BJ (cell line): ENCODE measurements around the gene SNX24. TPM values are rescaled to one million over a fixed set of nuclear protein-coding genes. Genes with fewer than 3 reads are reported as not detected.

Experiments
- CTCF ChIA-PET: fragments of 350-600 bp; formaldehyde crosslinking; extraction: SDS; loops from one replicate; lab custom pipeline; 2021; ENCODE audit warnings: antibody characterized with exemption, inconsistent platforms; lab: Yijun Ruan, JAX
- POLR2A ChIA-PET: fragments of 300-600 bp; sonication (Branson Sonifier 250); formaldehyde crosslinking; extraction: SDS; loops from one replicate; lab custom pipeline; 2021; ENCODE audit warnings: antibody characterized with exemption; lab: Charles Lee
- DNase-seq: peaks from one replicate; pipeline ENCODE4 v3.0.0-alpha.2; 2011; ENCODE audit warnings: low read depth
- H3K27me3 ChIP-seq: 2 replicates; pipeline ENCODE4 v1.6.0; 2011; ENCODE audit warnings: low read length; ENCODE audit not compliant: control insufficient read depth, insufficient read depth
- H3K36me3 ChIP-seq: 2 replicates; pipeline ENCODE4 v1.5.1; 2011; ENCODE audit warnings: low read length; ENCODE audit not compliant: control insufficient read depth, insufficient read depth
- H3K4me3 ChIP-seq: 2 replicates; pipeline ENCODE4 v1.5.1; 2011; ENCODE audit warnings: low read depth, mild to moderate bottlenecking, control low read depth, low read length
- CTCF ChIP-seq: IDR thresholded peaks from 2 replicates; pipeline ENCODE4 v1.5.1; 2011; ENCODE audit warnings: low read depth, mild to moderate bottlenecking, control low read depth, inconsistent platforms, low read length, moderate library complexity; ENCODE audit not compliant: insufficient read depth
- polyA plus RNA-seq: library from polyadenylated mRNA; depleted of rRNA; stranded (reverse); fragments of >200 nt; gene quantifications from 2 replicates; pipeline ENCODE4 v1.2.3, GENCODE V29; 2011

SNX24 gene
- polyA plus RNA-seq, 1 experiment: 6.9 TPM

DNA sequence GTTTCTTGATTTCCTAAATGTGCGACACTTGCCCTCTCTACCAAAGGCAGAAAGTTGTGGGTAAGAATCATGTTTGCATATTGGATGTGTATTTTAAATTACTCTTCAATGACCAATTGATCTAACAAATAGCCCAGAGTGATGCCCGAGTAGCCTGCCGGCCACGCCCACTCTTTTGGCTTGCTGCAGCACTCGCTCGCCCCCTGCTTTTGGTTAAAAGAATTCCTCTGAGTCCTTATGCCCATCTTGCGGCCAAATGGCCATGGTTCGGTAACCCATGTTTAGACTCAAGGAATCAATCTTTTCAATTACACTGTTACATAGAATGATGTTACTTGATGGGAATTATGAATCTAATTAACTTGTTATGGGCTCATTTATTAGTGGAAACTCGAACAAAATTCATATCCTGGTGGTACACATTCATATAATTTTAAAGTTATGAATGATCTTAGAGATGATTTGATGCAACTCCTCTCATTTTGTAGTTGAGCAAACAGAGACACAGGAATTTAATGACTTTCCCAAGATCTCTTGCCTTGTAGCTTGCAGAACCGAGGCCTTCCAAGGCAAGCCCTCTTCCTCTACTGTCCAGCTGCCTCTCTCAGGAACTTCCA, 154.6 kb downstream of the SNX24 start:
- ChIA-PET CTCF (interaction anchor here (1.0 kb wide), 1 partner anchor 225 kb away, joined by 3 read pairs; no protein-coding TSS in a partner anchor), POLR2A (no interaction called here)
- peak; percentile 43; the same call in 1 of the 2 replicates for TF ChIP-seq CTCF
- peaks cover 2% of the 10 kb centered on the region; the same call in 1 of the 2 replicates for H3K36me3 ChIP-seq
- no peaks in the 10 kb centered on the region for H3K27me3 ChIP-seq
- no peak overlapping the region for H3K4me3 ChIP-seq
- DNase-seq: no peak

GRCh38 chr5:123000731-123001130, 155.3 kb downstream of the SNX24 start:
- H3K27me3 ChIP-seq: no peaks in the 10 kb centered on the region
- peaks cover 4% of the 10 kb centered on the region; the same call in 1 of the 2 replicates for H3K36me3 ChIP-seq
- no peak for TF ChIP-seq CTCF
- no peak for DNase-seq
- CTCF ChIA-PET: interaction anchor here (0.8 to 1.0 kb wide), 2 partner anchors 16 to 225 kb away, joined by 3 to 4 read pairs; no protein-coding TSS in a partner anchor
- H3K4me3 ChIP-seq: no peak overlapping the region
- POLR2A ChIA-PET: no interaction called here

DNA sequence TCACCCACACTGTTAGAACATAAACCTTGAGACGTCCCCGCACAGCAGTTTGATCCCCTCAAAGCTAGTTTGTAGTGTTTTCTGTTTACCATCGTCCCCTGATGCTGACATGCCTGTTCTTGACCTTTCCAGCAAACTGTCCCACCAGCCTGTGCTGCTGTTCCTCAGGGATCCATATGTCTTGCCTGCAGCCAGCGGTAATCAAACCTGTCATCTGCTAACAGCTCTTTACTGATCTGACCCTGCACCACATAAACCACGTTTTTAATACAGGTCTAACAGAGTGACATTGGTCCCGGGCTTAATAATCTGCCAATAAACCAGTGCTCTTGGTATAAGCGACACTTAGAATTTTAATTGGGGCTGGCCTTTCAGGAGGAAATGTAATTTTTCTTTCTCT, 156.4 kb downstream of the SNX24 start:
- H3K4me3 ChIP-seq: no peak overlapping the region
- no peak for DNase-seq
- POLR2A ChIA-PET: no interaction called here
- no peak for TF ChIP-seq CTCF
- peaks cover 6% of the 10 kb centered on the region; the same call in 1 of the 2 replicates for H3K36me3 ChIP-seq
- no peaks in the 10 kb centered on the region for H3K27me3 ChIP-seq
- CTCF ChIA-PET: no interaction called here

GRCh38 chr5:123007182-123007581, 161.8 kb downstream of the SNX24 start:
- no peak for TF ChIP-seq CTCF
- DNase-seq: no peak
- POLR2A ChIA-PET: no interaction called here
- no peak overlapping the region for H3K4me3 ChIP-seq
- CTCF ChIA-PET: no interaction called here
- H3K36me3 ChIP-seq: peaks cover 7% of the 10 kb centered on the region; the same call in 1 of the 2 replicates
- H3K27me3 ChIP-seq: no peaks in the 10 kb centered on the region

DNA sequence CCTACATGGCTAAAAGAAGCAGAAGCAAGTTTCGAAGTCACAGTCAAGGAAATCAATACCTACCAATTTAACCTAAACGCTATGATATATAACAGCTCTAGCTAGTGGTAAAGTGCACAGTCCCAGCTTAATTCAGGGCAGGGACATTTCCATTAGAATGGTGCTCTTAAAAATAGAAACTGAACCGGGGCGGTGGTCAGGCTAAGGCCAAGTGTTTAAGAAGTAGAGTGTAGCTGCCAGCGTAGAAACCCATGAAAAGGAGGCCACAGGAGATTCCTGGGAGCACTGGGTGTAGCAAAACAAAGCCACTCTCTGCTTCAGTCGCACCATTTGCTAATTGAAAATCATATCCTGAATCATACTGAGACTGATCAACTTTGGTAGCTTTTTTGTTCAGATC, 162.3 kb downstream of the SNX24 start:
- Histone ChIP-seq H3K36me3 (peaks cover 7% of the 10 kb centered on the region; the same call in 1 of the 2 replicates), H3K4me3 (no peak overlapping the region), H3K27me3 (no peaks in the 10 kb centered on the region)
- DNase-seq: no peak
- ChIA-PET CTCF (no interaction called here), POLR2A (no interaction called here)
- TF ChIP-seq CTCF: no peak
